KMS-11 (cell line): ENCODE results near the gene LRRC7.

ENCODE experiments used
- H2AFZ ChIP-seq: fragments of 200-600 bp; sonication (generic); 2 replicates; pipeline ENCODE4 v1.6.1; 2016; ENCODE audit warnings: antibody characterized with exemption, mixed run types, low read depth
- H3K27ac ChIP-seq: fragments of 200-600 bp; sonication (generic); 2 replicates; pipeline ENCODE4 v1.6.1; 2016; ENCODE audit warnings: mild to moderate bottlenecking, mixed run types
- H3K27me3 ChIP-seq: fragments of 200-600 bp; sonication (generic); 2 replicates; pipeline ENCODE4 v1.6.1; 2017; ENCODE audit warnings: mild to moderate bottlenecking, low read depth, mixed run types, moderate library complexity; ENCODE audit not compliant: insufficient read depth
- H3K36me3 ChIP-seq: fragments of 200-600 bp; sonication (generic); 2 replicates; pipeline ENCODE4 v1.6.1; 2017; ENCODE audit warnings: mild to moderate bottlenecking, mixed run types; ENCODE audit not compliant: insufficient read depth
- H3K4me1 ChIP-seq: fragments of 200-600 bp; sonication (generic); 2 replicates; pipeline ENCODE4 v1.6.1; 2016; ENCODE audit warnings: mild to moderate bottlenecking, low read depth, mixed run types; ENCODE audit not compliant: poor library complexity, severe bottlenecking
- H3K4me2 ChIP-seq: fragments of 200-600 bp; sonication (generic); 2 replicates; pipeline ENCODE4 v1.7.0; 2016; ENCODE audit warnings: mild to moderate bottlenecking, mixed run types
- H3K4me3 ChIP-seq: fragments of 200-600 bp; sonication (generic); IDR thresholded peaks from 2 replicates; pipeline ENCODE4 v1.6.1; 2017; ENCODE audit warnings: low read depth, low read length, mixed read lengths; ENCODE audit not compliant: insufficient read depth
- H3K79me2 ChIP-seq: fragments of 200-600 bp; sonication (generic); 2 replicates; pipeline ENCODE4 v1.6.1; 2016; ENCODE audit warnings: low read depth, mixed run types; ENCODE audit not compliant: insufficient read depth
- H3K9ac ChIP-seq: fragments of 200-600 bp; sonication (generic); 2 replicates; pipeline ENCODE4 v1.6.1; 2016; ENCODE audit warnings: mild to moderate bottlenecking, mixed run types
- H4K20me1 ChIP-seq: fragments of 200-600 bp; sonication (generic); 2 replicates; pipeline ENCODE4 v1.6.1; 2016; ENCODE audit warnings: mild to moderate bottlenecking, mixed run types; ENCODE audit not compliant: insufficient read depth
- TF ChIP-seq, protein P1 (sequence below): fragments of 200-600 bp; sonication (generic); conservative IDR thresholded peaks from 2 replicates; pipeline ENCODE4 v1.6.1; 2017; ENCODE audit warnings: low read depth, mild to moderate bottlenecking, antibody characterized with exemption, low read length, moderate library complexity, mixed read lengths

The LRRC7 gene

GRCh38 chr1:69570356-69570755, 2.6 kb downstream of the LRRC7 start:
- Histone ChIP-seq H3K4me2 (no peak overlapping the region), H3K9ac (no peak overlapping the region), H3K27ac (no peak overlapping the region), H4K20me1 (no peaks in the 10 kb centered on the region), H3K27me3 (no peaks in the 10 kb centered on the region), H3K36me3 (no peaks in the 10 kb centered on the region), H3K79me2 (no peaks in the 10 kb centered on the region), H2AFZ (no peak overlapping the region), H3K4me1 (no peaks in the 10 kb centered on the region), H3K4me3 (no peak overlapping the region)
- TF ChIP-seq, protein P1, sequence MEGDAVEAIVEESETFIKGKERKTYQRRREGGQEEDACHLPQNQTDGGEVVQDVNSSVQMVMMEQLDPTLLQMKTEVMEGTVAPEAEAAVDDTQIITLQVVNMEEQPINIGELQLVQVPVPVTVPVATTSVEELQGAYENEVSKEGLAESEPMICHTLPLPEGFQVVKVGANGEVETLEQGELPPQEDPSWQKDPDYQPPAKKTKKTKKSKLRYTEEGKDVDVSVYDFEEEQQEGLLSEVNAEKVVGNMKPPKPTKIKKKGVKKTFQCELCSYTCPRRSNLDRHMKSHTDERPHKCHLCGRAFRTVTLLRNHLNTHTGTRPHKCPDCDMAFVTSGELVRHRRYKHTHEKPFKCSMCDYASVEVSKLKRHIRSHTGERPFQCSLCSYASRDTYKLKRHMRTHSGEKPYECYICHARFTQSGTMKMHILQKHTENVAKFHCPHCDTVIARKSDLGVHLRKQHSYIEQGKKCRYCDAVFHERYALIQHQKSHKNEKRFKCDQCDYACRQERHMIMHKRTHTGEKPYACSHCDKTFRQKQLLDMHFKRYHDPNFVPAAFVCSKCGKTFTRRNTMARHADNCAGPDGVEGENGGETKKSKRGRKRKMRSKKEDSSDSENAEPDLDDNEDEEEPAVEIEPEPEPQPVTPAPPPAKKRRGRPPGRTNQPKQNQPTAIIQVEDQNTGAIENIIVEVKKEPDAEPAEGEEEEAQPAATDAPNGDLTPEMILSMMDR: no peak

- Histone ChIP-seq H3K9ac (no peak overlapping the region), H3K79me2 (no peaks in the 10 kb centered on the region), H3K4me1 (no peaks in the 10 kb centered on the region), H3K36me3 (no peaks in the 10 kb centered on the region), H3K4me2 (no peak overlapping the region), H2AFZ (no peak overlapping the region), H4K20me1 (no peaks in the 10 kb centered on the region), H3K4me3 (no peak overlapping the region), H3K27ac (no peak overlapping the region), H3K27me3 (no peaks in the 10 kb centered on the region)
- TF ChIP-seq, protein P1: no peak
These were observed 5.2 kb downstream of the LRRC7 start for GRCh38 chr1:69572921-69573320.

DNA sequence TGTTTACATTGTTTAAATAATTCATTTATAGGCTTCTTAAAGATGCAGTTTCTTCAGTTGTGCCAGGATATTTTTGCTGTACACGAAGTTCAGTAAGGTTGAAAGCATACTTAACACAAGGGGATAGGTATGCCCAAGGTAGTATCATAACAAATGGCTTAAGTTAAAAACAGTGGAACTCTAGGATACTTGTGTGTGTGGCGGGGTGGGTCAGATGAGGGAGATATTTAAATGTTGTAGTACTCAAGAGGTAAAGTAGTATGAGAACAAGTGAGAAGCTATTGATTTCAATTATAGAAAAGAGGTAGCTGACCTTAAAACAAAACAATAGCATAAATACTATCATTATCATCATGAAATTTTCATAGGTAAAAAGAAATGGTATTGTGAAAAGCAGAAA, 6.2 kb downstream of the LRRC7 start:
- Histone ChIP-seq H3K4me3 (no peak overlapping the region), H2AFZ (no peak overlapping the region), H4K20me1 (no peaks in the 10 kb centered on the region), H3K27ac (no peak overlapping the region), H3K27me3 (no peaks in the 10 kb centered on the region), H3K4me1 (no peaks in the 10 kb centered on the region), H3K79me2 (no peaks in the 10 kb centered on the region), H3K36me3 (no peaks in the 10 kb centered on the region), H3K9ac (no peak overlapping the region), H3K4me2 (no peak overlapping the region)
- TF ChIP-seq, protein P1: no peak

GRCh38 chr1:69585666-69586065, 17.9 kb downstream of the LRRC7 start:
- H3K79me2 ChIP-seq: no peaks in the 10 kb centered on the region
- no peak overlapping the region for H3K4me3 ChIP-seq
- H3K27ac ChIP-seq: no peak overlapping the region
- no peaks in the 10 kb centered on the region for H3K36me3 ChIP-seq
- no peaks in the 10 kb centered on the region for H3K4me1 ChIP-seq
- H3K9ac ChIP-seq: no peak overlapping the region
- TF ChIP-seq, protein P1: no peak
- no peaks in the 10 kb centered on the region for H3K27me3 ChIP-seq
- no peaks in the 10 kb centered on the region for H4K20me1 ChIP-seq
- H2AFZ ChIP-seq: no peak overlapping the region
- no peak overlapping the region for H3K4me2 ChIP-seq
